WTC11 (cell line): ENCODE results near the gene LMBR1. TPM values are rescaled to one million over a fixed set of nuclear protein-coding genes. Genes with fewer than 3 reads are reported as not detected.

Source experiments
- ATAC-seq: fragments of 200-7000 bp; cut with Tn5 transposase; 2 replicates; pipeline ENCODE4 v1.10.0; 2021; ENCODE audit warnings: mild to moderate bottlenecking, moderate library complexity
- CTCF ChIA-PET: fragments of 300-600 bp; sonication (Branson Sonifier 250); formaldehyde crosslinking; loops from one replicate; lab custom pipeline; 2021; ENCODE audit warnings: antibody characterized with exemption; lab: Charles Lee
- POLR2A ChIA-PET: fragments of 350-600 bp; sonication (Branson Sonifier 250); formaldehyde crosslinking; loops from one replicate; lab custom pipeline; 2021; ENCODE audit warnings: antibody characterized with exemption; lab: Charles Lee
- DNase-seq: peaks from one replicate; pipeline ENCODE4 v3.0.0; 2021; ENCODE audit warnings: low spot score
- H3K27ac Mint-ChIP-seq: 2 replicates; pipeline ENCODE4 v1.8.0; 2021; ENCODE audit warnings: mixed read lengths
- H3K27me3 Mint-ChIP-seq: 2 replicates; pipeline ENCODE4 v1.8.0; 2021; ENCODE audit warnings: low read depth, mild to moderate bottlenecking, moderate library complexity, mixed read lengths
- H3K36me3 Mint-ChIP-seq: 2 replicates; pipeline ENCODE4 v1.8.0; 2021; ENCODE audit warnings: mixed read lengths
- H3K4me1 Mint-ChIP-seq: 2 replicates; pipeline ENCODE4 v1.8.0; 2022; ENCODE audit warnings: mixed read lengths
- H3K4me3 Mint-ChIP-seq: 2 replicates; pipeline ENCODE4 v1.8.0; 2021; ENCODE audit warnings: mild to moderate bottlenecking, moderate library complexity, mixed read lengths
- H3K9me3 Mint-ChIP-seq: 2 replicates; pipeline ENCODE4 v1.8.0; 2021; ENCODE audit warnings: mixed read lengths
- AFF4 ChIP-seq: sonication (generic); formaldehyde crosslinking; IDR thresholded peaks from 2 replicates; pipeline ENCODE4 v1.8.1; 2023; ENCODE audit warnings: mild to moderate bottlenecking, missing genetic modification reagents, borderline replicate concordance
- CBFB ChIP-seq: sonication (generic); formaldehyde crosslinking; IDR thresholded peaks from 2 replicates; pipeline ENCODE4 v1.8.1; 2022; ENCODE audit warnings: mild to moderate bottlenecking, low read depth, missing genetic modification reagents
- CREB1 ChIP-seq: sonication (generic); formaldehyde crosslinking; IDR thresholded peaks from 2 replicates; pipeline ENCODE4 v1.8.0; 2023; ENCODE audit warnings: mild to moderate bottlenecking, missing genetic modification reagents
- EMX1 ChIP-seq: fragments of 250-450 bp; sonication (Bioruptor Pico); IDR thresholded peaks from 2 replicates; pipeline ENCODE4 v1.8.0; 2021; ENCODE audit warnings: mild to moderate bottlenecking
- GABPB1 ChIP-seq: sonication (generic); formaldehyde crosslinking; IDR thresholded peaks from 2 replicates; pipeline ENCODE4 v1.8.1; 2023; ENCODE audit warnings: mild to moderate bottlenecking, missing genetic modification reagents
- GTF2I ChIP-seq: fragments of 250-450 bp; sonication (Bioruptor Pico); conservative IDR thresholded peaks from 2 replicates; pipeline ENCODE4 v1.4.0; 2021; ENCODE audit warnings: mild to moderate bottlenecking
- HMGXB4 ChIP-seq: sonication (generic); formaldehyde crosslinking; IDR thresholded peaks from 2 replicates; pipeline ENCODE4 v1.8.1; 2023; ENCODE audit warnings: mild to moderate bottlenecking, moderate library complexity, missing genetic modification reagents
- IRF2 ChIP-seq: sonication (generic); formaldehyde crosslinking; IDR thresholded peaks from 2 replicates; pipeline ENCODE4 v1.8.0; 2022; ENCODE audit warnings: low read depth, missing genetic modification reagents, borderline replicate concordance
- MAX ChIP-seq: sonication (generic); formaldehyde crosslinking; IDR thresholded peaks from 2 replicates; pipeline ENCODE4 v1.8.0; 2022; ENCODE audit warnings: mild to moderate bottlenecking, missing genetic modification reagents
- NFATC4 ChIP-seq: fragments of 250-450 bp; sonication (Bioruptor Pico); IDR thresholded peaks from 2 replicates; pipeline ENCODE4 v1.9.0; 2021; ENCODE audit warnings: mild to moderate bottlenecking
- NFYB ChIP-seq: sonication (generic); formaldehyde crosslinking; conservative IDR thresholded peaks from 2 replicates; pipeline ENCODE4 v1.8.0; 2022; ENCODE audit warnings: low read depth, missing genetic modification reagents
- SP1 ChIP-seq: sonication (generic); formaldehyde crosslinking; conservative IDR thresholded peaks from 2 replicates; pipeline ENCODE4 v1.8.1; 2022; ENCODE audit warnings: missing genetic modification reagents
- TEAD1 ChIP-seq: sonication (generic); formaldehyde crosslinking; IDR thresholded peaks from 2 replicates; pipeline ENCODE4 v1.8.0; 2022; ENCODE audit warnings: mild to moderate bottlenecking, missing genetic modification reagents
- TP53 ChIP-seq: sonication (generic); formaldehyde crosslinking; IDR thresholded peaks from 2 replicates; pipeline ENCODE4 v1.8.1; 2023; ENCODE audit warnings: mild to moderate bottlenecking, missing genetic modification reagents
- ZMAT4 ChIP-seq: fragments of 250-450 bp; sonication (Bioruptor Pico); IDR thresholded peaks from 2 replicates; pipeline ENCODE4 v1.9.0; 2021; ENCODE audit warnings: mild to moderate bottlenecking
- ZNF263 ChIP-seq: sonication (generic); formaldehyde crosslinking; IDR thresholded peaks from 2 replicates; pipeline ENCODE4 v1.8.1; 2022; ENCODE audit warnings: low read depth, mild to moderate bottlenecking, moderate library complexity, missing genetic modification reagents
- ZNF281 ChIP-seq: sonication (generic); formaldehyde crosslinking; IDR thresholded peaks from 2 replicates; pipeline ENCODE4 v1.8.0; 2023; ENCODE audit warnings: mild to moderate bottlenecking, missing genetic modification reagents
- ZNF396 ChIP-seq: fragments of 250-450 bp; sonication (Bioruptor Pico); IDR thresholded peaks from 2 replicates; pipeline ENCODE4 v1.8.0; 2021; ENCODE audit warnings: mild to moderate bottlenecking, moderate library complexity, borderline replicate concordance
- ZNF423 ChIP-seq: fragments of 250-450 bp; sonication (Bioruptor Pico); IDR thresholded peaks from 2 replicates; pipeline ENCODE4 v2.1.2; 2022; ENCODE audit warnings: mild to moderate bottlenecking, moderate library complexity
- ZNF425 ChIP-seq: fragments of 250-450 bp; sonication (Bioruptor Pico); conservative IDR thresholded peaks from 2 replicates; pipeline ENCODE4 v1.9.0; 2021; ENCODE audit warnings: mild to moderate bottlenecking
- total RNA-seq: library from RNA; stranded (reverse); gene quantifications from 3 replicates; pipeline ENCODE4 v1.2.3, GENCODE V29; 2021

LMBR1 gene
- total RNA-seq, 1 experiment from 2014 or later = 55.6 TPM

- H3K36me3 Mint-ChIP-seq = no peaks in the 10 kb centered on the region
- no peak overlapping the region for H3K27ac Mint-ChIP-seq
- H3K4me1 Mint-ChIP-seq = peaks cover 29% of the 10 kb centered on the region
- no peak overlapping the region for H3K4me3 Mint-ChIP-seq
- TF ChIP-seq NFYB (CRISPR knock-in tag) (no peak), ZNF396 (no peak), IRF2 (CRISPR knock-in tag) (no peak), CREB1 (CRISPR knock-in tag) (no peak), GABPB1 (CRISPR knock-in tag) (no peak), AFF4 (CRISPR knock-in tag) (no peak), TEAD1 (CRISPR knock-in tag) (no peak), EMX1 (CRISPR knock-in tag) (no peak), TP53 (CRISPR knock-in tag) (no peak), ZNF263 (CRISPR knock-in tag) (no peak), CBFB (CRISPR knock-in tag) (no peak), SP1 (no peak), ZMAT4 (no peak), NFATC4 (CRISPR knock-in tag) (no peak), ZNF423 (CRISPR knock-in tag) (no peak), GTF2I (no peak), ZNF425 (CRISPR knock-in tag) (no peak), MAX (no peak), HMGXB4 (CRISPR knock-in tag) (no peak), ZNF281 (CRISPR knock-in tag) (no peak)
- TF ChIP-seq, all 79 proteins: peak for 0
- Mint-ChIP-seq H3K9me3 (no peaks in the 10 kb centered on the region), H3K27me3 (peaks cover 5% of the 10 kb centered on the region; the same call in 1 of the 2 replicates)
- ATAC-seq = no peak
- DNase-seq = no peak
- ChIA-PET POLR2A (no interaction called here), CTCF (no interaction called here)
Observed at GRCh38 chr7:156662277-156662676, 230.7 kb downstream of the LMBR1 start.
